AG10803 (cell line): ENCODE data around the gene SLC38A6.

Experiments used
- DNase-seq: peaks from one replicate; pipeline ENCODE4 v3.0.0; 2010; ENCODE audit warnings: low read depth
- H3K4me3 ChIP-seq: 2 replicates; pipeline ENCODE4 v1.5.1; 2011; ENCODE audit warnings: mild to moderate bottlenecking, low read length, control low read depth
- CTCF ChIP-seq: conservative IDR thresholded peaks from 2 replicates; pipeline ENCODE4 v1.5.1; 2011; ENCODE audit warnings: mild to moderate bottlenecking, low read length, control low read depth, inconsistent platforms

SLC38A6 gene

GRCh38 chr14:60974090-60974651 is 6.9 kb upstream of the SLC38A6 start:
- TF ChIP-seq CTCF: no peak
- H3K4me3 ChIP-seq: no peak overlapping the region
- no peak for DNase-seq

GRCh38 chr14:60975551-60975950 is 5.5 kb upstream of the SLC38A6 start:
- no peak for TF ChIP-seq CTCF
- no peak overlapping the region for H3K4me3 ChIP-seq
- no peak for DNase-seq

GRCh38 chr14:60977847-60978246 is 3.2 kb upstream of the SLC38A6 start:
- no peak overlapping the region for H3K4me3 ChIP-seq
- DNase-seq: no peak
- no peak for TF ChIP-seq CTCF

- no peak for TF ChIP-seq CTCF
- H3K4me3 ChIP-seq: peak overlapping the region; percentile 85
- peak; percentile 76 for DNase-seq
Observed at GRCh38 chr14:60981633-60982455, 799 bp downstream of the SLC38A6 start.

- no peak overlapping the region for H3K4me3 ChIP-seq
- no peak for DNase-seq
- no peak for TF ChIP-seq CTCF
Observed at GRCh38 chr14:60984196-60984595, 3.2 kb downstream of the SLC38A6 start.

- no peak overlapping the region for H3K4me3 ChIP-seq
- DNase-seq: no peak
- no peak for TF ChIP-seq CTCF
Observed at GRCh38 chr14:60986500-60986899, 5.5 kb downstream of the SLC38A6 start.

GRCh38 chr14:60989599-60989998 is 8.6 kb downstream of the SLC38A6 start:
- H3K4me3 ChIP-seq: no peak overlapping the region

More at GRCh38 chr14:60989599-60989998, 8.6 kb downstream of the SLC38A6 start:
- peak; percentile 67 for DNase-seq
- no peak for TF ChIP-seq CTCF
